DOHH2 (cell line): ENCODE results near the gene NLRP14.

Experiments used
- H3F3A ChIP-seq: fragments of 200-600 bp; sonication (generic), shearing (Covaris generic); 2 replicates; pipeline ENCODE4 v1.6.0; 2016; ENCODE audit warnings: antibody characterized with exemption, mild to moderate bottlenecking; ENCODE audit not compliant: control insufficient read depth, insufficient read depth
- H3K27ac ChIP-seq: fragments of 200-600 bp; sonication (generic); 2 replicates; pipeline ENCODE4 v1.5.1; 2014; ENCODE audit warnings: low read depth, mild to moderate bottlenecking, low read length, moderate library complexity
- H3K27me3 ChIP-seq: fragments of 200-600 bp; sonication (generic); 2 replicates; pipeline ENCODE4 v1.6.1; 2014; ENCODE audit warnings: mild to moderate bottlenecking, low read length, mixed read lengths; ENCODE audit not compliant: control insufficient read depth
- H3K36me3 ChIP-seq: fragments of 200-600 bp; sonication (generic); 2 replicates; pipeline ENCODE4 v1.6.1; 2014; ENCODE audit warnings: mild to moderate bottlenecking, low read length, moderate library complexity, mixed read lengths; ENCODE audit not compliant: control insufficient read depth
- H3K4me1 ChIP-seq: fragments of 200-600 bp; sonication (generic); 2 replicates; pipeline ENCODE4 v1.6.1; 2014; ENCODE audit warnings: mild to moderate bottlenecking, low read length, mixed read lengths; ENCODE audit not compliant: control insufficient read depth
- H3K4me2 ChIP-seq: fragments of 200-600 bp; sonication (generic); 2 replicates; pipeline ENCODE4 v1.6.0; 2014; ENCODE audit warnings: mild to moderate bottlenecking, low read length, moderate library complexity
- H3K4me3 ChIP-seq: fragments of 200-600 bp; sonication (generic); 2 replicates; pipeline ENCODE4 v1.5.1; 2014; ENCODE audit warnings: mild to moderate bottlenecking, low read length, mixed read lengths
- H3K79me2 ChIP-seq: fragments of 200-600 bp; sonication (generic); 2 replicates; pipeline ENCODE4 v1.6.1; 2014; ENCODE audit warnings: mild to moderate bottlenecking, low read length, mixed read lengths; ENCODE audit not compliant: control insufficient read depth
- H3K9me2 ChIP-seq: fragments of 200-600 bp; sonication (generic); replicated peaks from 2 replicates; pipeline ENCODE4 v1.6.1; 2014; ENCODE audit warnings: mild to moderate bottlenecking, low read length, mixed read lengths; ENCODE audit not compliant: control insufficient read depth
- H3K9me3 ChIP-seq: fragments of 200-600 bp; sonication (generic); 2 replicates; pipeline ENCODE4 v1.6.1; 2014; ENCODE audit warnings: antibody characterized with exemption, low read length, mixed read lengths; ENCODE audit not compliant: control insufficient read depth, insufficient read depth
- H4K20me1 ChIP-seq: fragments of 200-600 bp; sonication (generic); 2 replicates; pipeline ENCODE4 v1.6.0; 2014; ENCODE audit warnings: low read depth, mild to moderate bottlenecking, antibody characterized with exemption, low read length, moderate library complexity; ENCODE audit not compliant: control insufficient read depth, insufficient read depth
- CTCF ChIP-seq: fragments of 200-600 bp; sonication (generic); IDR thresholded peaks from one replicate; pipeline ENCODE4 v1.5.1; 2014; ENCODE audit warnings: antibody characterized with exemption, mild to moderate bottlenecking, low read depth, low read length; ENCODE audit not compliant: poor library complexity, severe bottlenecking
- EZH2phosphoT487 ChIP-seq: fragments of 200-600 bp; sonication (generic); IDR thresholded peaks from 2 replicates; pipeline ENCODE4 v1.6.1; 2017; ENCODE audit warnings: borderline replicate concordance, mild to moderate bottlenecking, antibody characterized with exemption, low read length, moderate library complexity, mixed read lengths

The NLRP14 gene

GRCh38 chr11:7072401-7073028 lies 52.2 kb downstream of the NLRP14 start:
- Histone ChIP-seq H3K4me2 (no peak overlapping the region), H3K79me2 (no peaks in the 10 kb centered on the region), H3F3A (no peaks in the 10 kb centered on the region), H3K9me3 (no peaks in the 10 kb centered on the region), H3K4me3 (no peak overlapping the region), H3K36me3 (no peaks in the 10 kb centered on the region), H3K9me2 (no peaks in the 10 kb centered on the region), H4K20me1 (no peaks in the 10 kb centered on the region), H3K27ac (no peak overlapping the region), H3K4me1 (no peaks in the 10 kb centered on the region), H3K27me3 (no peaks in the 10 kb centered on the region)
- TF ChIP-seq CTCF (no peak), EZH2phosphoT487 (no peak)

- Histone ChIP-seq H3K4me2 (no peak overlapping the region), H3K4me1 (no peaks in the 10 kb centered on the region), H4K20me1 (no peaks in the 10 kb centered on the region), H3F3A (no peaks in the 10 kb centered on the region), H3K79me2 (no peaks in the 10 kb centered on the region), H3K27me3 (no peaks in the 10 kb centered on the region), H3K9me3 (no peaks in the 10 kb centered on the region), H3K36me3 (no peaks in the 10 kb centered on the region), H3K27ac (no peak overlapping the region), H3K4me3 (no peak overlapping the region), H3K9me2 (no peaks in the 10 kb centered on the region)
- TF ChIP-seq CTCF (no peak), EZH2phosphoT487 (no peak)
These were observed 56.8 kb downstream of the NLRP14 start for GRCh38 chr11:7077101-7077500.

DNA sequence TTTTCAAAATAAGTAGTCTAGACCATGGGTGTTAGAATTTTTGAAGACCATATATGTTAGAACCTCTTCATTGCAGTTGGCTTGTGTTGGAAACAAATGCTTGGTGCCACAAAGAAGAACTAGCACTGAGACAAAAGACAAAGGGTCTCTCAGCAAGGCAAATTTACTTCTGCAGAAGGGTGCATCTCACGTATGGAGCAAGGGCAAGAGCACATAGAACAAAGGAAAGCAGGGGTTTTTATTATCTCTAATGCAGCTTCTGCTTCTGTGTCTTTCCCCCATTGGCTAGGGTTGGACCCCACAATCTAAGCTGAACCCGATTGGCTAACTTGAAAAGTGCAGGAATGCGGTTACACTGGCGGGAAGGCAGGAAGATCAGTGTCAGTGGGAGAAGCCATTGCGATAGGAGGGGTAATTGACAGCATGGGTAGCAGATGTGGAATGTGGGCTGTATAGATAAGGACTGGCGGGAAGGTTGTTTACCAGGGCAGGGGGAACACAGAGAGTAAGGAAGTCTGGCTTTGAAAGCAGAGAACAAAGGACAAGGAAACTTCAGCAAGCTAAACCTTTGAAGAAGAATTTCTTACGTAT lies 59.4 kb downstream of the NLRP14 start:
- Histone ChIP-seq H3K27me3 (no peaks in the 10 kb centered on the region), H3K4me3 (no peak overlapping the region), H3K9me3 (no peaks in the 10 kb centered on the region), H3K4me1 (no peaks in the 10 kb centered on the region), H3K36me3 (no peaks in the 10 kb centered on the region), H3F3A (no peaks in the 10 kb centered on the region), H3K4me2 (no peak overlapping the region), H4K20me1 (no peaks in the 10 kb centered on the region), H3K9me2 (no peaks in the 10 kb centered on the region), H3K79me2 (no peaks in the 10 kb centered on the region), H3K27ac (no peak overlapping the region)
- TF ChIP-seq EZH2phosphoT487 (no peak), CTCF (no peak)

- TF ChIP-seq EZH2phosphoT487 (no peak), CTCF (no peak)
- Histone ChIP-seq H3K27me3 (no peaks in the 10 kb centered on the region), H3K36me3 (no peaks in the 10 kb centered on the region), H3K79me2 (no peaks in the 10 kb centered on the region), H4K20me1 (no peaks in the 10 kb centered on the region), H3F3A (no peaks in the 10 kb centered on the region), H3K4me3 (no peak overlapping the region), H3K4me1 (no peaks in the 10 kb centered on the region), H3K4me2 (no peak overlapping the region), H3K9me2 (no peaks in the 10 kb centered on the region), H3K9me3 (no peaks in the 10 kb centered on the region), H3K27ac (no peak overlapping the region)
These were observed 60.6 kb downstream of the NLRP14 start for GRCh38 chr11:7080900-7081299.
